PC-3 (cell line): Measurements from ENCODE around the gene BCAR3. TPM values are rescaled to one million over a fixed set of nuclear protein-coding genes. Genes with fewer than 3 reads are reported as not detected.
A peak's percentile ranks its signal among the peaks of the same experiment; 100 is the strongest.
"Not testable (repeated sequence)": the region's sequence is repeated elsewhere in the genome, so short reads cannot be mapped to it uniquely, and the experiment has no call there.

Experiments
- ATAC-seq: fragments of 200-7000 bp; cut with Tn5 transposase; 2 replicates; pipeline ENCODE4 v1.9.1; 2020; ENCODE audit warnings: mild to moderate bottlenecking, moderate library complexity
- BruUV-seq: library from RNA; stranded (reverse); fragments of 400-500 nt; replicated peaks from 2 replicates; lab custom pipeline; 2021; lab: Mats Ljungman, UMichigan
- CTCF ChIA-PET: fragments of 300-600 bp; sonication (Branson Sonifier 250); formaldehyde crosslinking; loops from one replicate; lab custom pipeline; 2022; ENCODE audit warnings: antibody characterized with exemption; lab: Charles Lee
- POLR2A ChIA-PET: fragments of 300-600 bp; sonication (Branson Sonifier 250); formaldehyde crosslinking; loops from one replicate; lab custom pipeline; 2022; ENCODE audit warnings: antibody characterized with exemption; ENCODE audit not compliant: unreplicated experiment; lab: Charles Lee
- DNase-seq: peaks from one replicate; pipeline ENCODE4 v3.0.0-alpha.2; 2015
- H2AFZ ChIP-seq: fragments of 300-600 bp; sonication (generic); 2 replicates; pipeline ENCODE4 v1.6.0; 2016; ENCODE audit warnings: antibody characterized with exemption, low read length
- H3F3A ChIP-seq: fragments of 300-600 bp; sonication (generic); one replicate; pipeline ENCODE4 v1.6.0; 2017; ENCODE audit warnings: antibody characterized with exemption, low read length, control low read depth, mild to moderate bottlenecking; ENCODE audit not compliant: unreplicated experiment
- H3K27ac ChIP-seq: fragments of 300-600 bp; sonication (generic); 2 replicates; pipeline ENCODE4 v1.5.1; 2016; ENCODE audit warnings: mild to moderate bottlenecking, low read length
- H3K27me3 ChIP-seq: fragments of 300-600 bp; sonication (generic); 2 replicates; pipeline ENCODE4 v1.6.1; 2016; ENCODE audit warnings: low read length, mixed read lengths
- H3K36me3 ChIP-seq: fragments of 300-600 bp; sonication (generic); 2 replicates; pipeline ENCODE4 v1.6.1; 2016; ENCODE audit warnings: low read depth, mixed run types, low read length, mixed read lengths
- H3K4me1 ChIP-seq: fragments of 300-600 bp; sonication (generic); 2 replicates; pipeline ENCODE4 v1.5.1; 2016; ENCODE audit warnings: low read length; ENCODE audit not compliant: insufficient read depth
- H3K4me2 ChIP-seq: fragments of 300-600 bp; sonication (generic); 2 replicates; pipeline ENCODE4 v1.6.0; 2016; ENCODE audit warnings: low read length
- H3K4me3 ChIP-seq: fragments of 300-600 bp; sonication (generic); 2 replicates; pipeline ENCODE4 v1.5.1; 2016; ENCODE audit warnings: mild to moderate bottlenecking, low read length, mixed read lengths
- H3K79me2 ChIP-seq: fragments of 300-600 bp; sonication (generic); 2 replicates; pipeline ENCODE4 v1.6.1; 2017; ENCODE audit warnings: low read length, mixed read lengths
- H3K9ac ChIP-seq: fragments of 300-600 bp; sonication (generic); 2 replicates; pipeline ENCODE4 v1.6.0; 2016; ENCODE audit warnings: mild to moderate bottlenecking, low read length
- H3K9me2 ChIP-seq: fragments of 300-600 bp; sonication (generic); replicated peaks from 2 replicates; pipeline ENCODE4 v1.6.1; 2016; ENCODE audit warnings: mixed run types, low read length, mixed read lengths
- H3K9me3 ChIP-seq: fragments of 300-600 bp; sonication (generic); 2 replicates; pipeline ENCODE4 v1.6.1; 2016; ENCODE audit warnings: low read length, mixed read lengths
- H4K20me1 ChIP-seq: fragments of 300-600 bp; sonication (generic); 2 replicates; pipeline ENCODE4 v1.6.1; 2016; ENCODE audit warnings: low read length, mixed read lengths
- CTCF ChIP-seq: fragments of 300-600 bp; sonication (generic); conservative IDR thresholded peaks from 2 replicates; pipeline ENCODE4 v1.5.1; 2017; ENCODE audit warnings: antibody characterized with exemption, low read depth, mild to moderate bottlenecking, low read length
- EZH2 ChIP-seq: fragments of 300-600 bp; sonication (generic); IDR thresholded peaks from one replicate; pipeline ENCODE4 v1.6.1; 2017; ENCODE audit warnings: antibody characterized with exemption, mild to moderate bottlenecking, low read length; ENCODE audit not compliant: unreplicated experiment
- EZH2phosphoT487 ChIP-seq: fragments of 300-600 bp; sonication (generic); IDR thresholded peaks from 2 replicates; pipeline ENCODE4 v1.6.1; 2018; ENCODE audit warnings: mild to moderate bottlenecking, antibody characterized with exemption, low read length, borderline replicate concordance
- intact Hi-C: fragments of 100-400 bp; cut with micrococcal nuclease; formaldehyde crosslinking; loops from 2 replicates; pipeline ENCODE4 v1.9.0; 2023
- total RNA-seq: library from RNA; depleted of rRNA; stranded (reverse); fragments of >200 nt; gene quantifications from 2 replicates; pipeline ENCODE4 v1.2.3, GENCODE V29; 2014

The BCAR3 gene
- total RNA-seq, 1 experiment from 2014 or later: 171 TPM

- no TSS peak for BruUV-seq
- CTCF ChIA-PET: no interaction called here
- 0 out of 2 replicates have a peak, but pooled peaks have one; percentile 3 for ATAC-seq
Measured at GRCh38 chr1:93653656-93654055, 28.0 kb downstream of the BCAR3 start.

GRCh38 chr1:93652323-93652949 is 29.2 kb downstream of the BCAR3 start:
- DNase-seq (no peak), ATAC-seq (peak; percentile 29)
- POLR2A ChIA-PET: interaction anchor here (0.6 kb wide), 1 partner anchor 97 kb away, joined by 16 read pairs; no protein-coding TSS in a partner anchor
- no peak for TF ChIP-seq EZH2phosphoT487
- no peak for TF ChIP-seq EZH2
- no peak for TF ChIP-seq CTCF
- no peaks in the 10 kb centered on the region for H3K9me3 ChIP-seq
- H3K27me3 ChIP-seq: no peaks in the 10 kb centered on the region
- H3K36me3 ChIP-seq: peaks cover 90% of the 10 kb centered on the region
- H3K9me2 ChIP-seq: no peaks in the 10 kb centered on the region
- no peaks in the 10 kb centered on the region for H3K4me1 ChIP-seq
- no peak overlapping the region for H3K4me2 ChIP-seq
- no TSS peak for BruUV-seq
- intact Hi-C loops: no loop called here
- no peak overlapping the region for H3K4me3 ChIP-seq
- no peak overlapping the region for H3K9ac ChIP-seq
- no peak overlapping the region for H3K27ac ChIP-seq
- CTCF ChIA-PET: interaction anchor here (0.7 kb wide), 1 partner anchor 192 kb away, joined by 3 read pairs; no protein-coding TSS in a partner anchor
- peaks cover 24% of the 10 kb centered on the region for H3F3A ChIP-seq
- H4K20me1 ChIP-seq: peaks cover 56% of the 10 kb centered on the region
- no peak overlapping the region for H2AFZ ChIP-seq
- peaks cover 100% of the 10 kb centered on the region for H3K79me2 ChIP-seq

More at GRCh38 chr1:93653656-93654055, 28.0 kb downstream of the BCAR3 start:
- Histone ChIP-seq H3K9me3 (no peaks in the 10 kb centered on the region), H4K20me1 (peaks cover 59% of the 10 kb centered on the region), H3K4me1 (0 out of 2 replicates have a peak, but pooled peaks cover 4% of the 10 kb centered on the region), H3K4me2 (no peak overlapping the region), H3K27me3 (no peaks in the 10 kb centered on the region), H3F3A (peaks cover 24% of the 10 kb centered on the region), H2AFZ (no peak overlapping the region), H3K36me3 (peaks cover 89% of the 10 kb centered on the region), H3K4me3 (no peak overlapping the region), H3K79me2 (peaks cover 100% of the 10 kb centered on the region), H3K27ac (no peak overlapping the region), H3K9me2 (no peaks in the 10 kb centered on the region), H3K9ac (no peak overlapping the region)
- TF ChIP-seq CTCF (no peak), EZH2 (no peak), EZH2phosphoT487 (no peak)
- POLR2A ChIA-PET: no interaction called here
- intact Hi-C loops: no loop called here
- no peak for DNase-seq

- H3K9me2 ChIP-seq: no peaks in the 10 kb centered on the region
- no peak for TF ChIP-seq EZH2phosphoT487
- TF ChIP-seq CTCF: no peak
- no peak for TF ChIP-seq EZH2
- no peak overlapping the region for H3K4me2 ChIP-seq
- no peaks in the 10 kb centered on the region for H3K27me3 ChIP-seq
- H3K9ac ChIP-seq: no peak overlapping the region
- no peak overlapping the region for H3K4me3 ChIP-seq
- ChIA-PET POLR2A (interaction anchor here (0.6 kb wide), 1 partner anchor 98 kb away, joined by 16 read pairs; no protein-coding TSS in a partner anchor), CTCF (no interaction called here)
- BruUV-seq: no TSS peak
- peaks cover 54% of the 10 kb centered on the region for H4K20me1 ChIP-seq
- H3K79me2 ChIP-seq: peaks cover 100% of the 10 kb centered on the region
- DNase-seq: no peak
- H3K4me1 ChIP-seq: no peaks in the 10 kb centered on the region
- intact Hi-C loops: no loop called here
- no peak overlapping the region for H2AFZ ChIP-seq
- peaks cover 90% of the 10 kb centered on the region for H3K36me3 ChIP-seq
- 0 out of 2 replicates have a peak overlapping the region, but pooled peaks have one; percentile 7 for H3K27ac ChIP-seq
- no peak for ATAC-seq
- peaks cover 23% of the 10 kb centered on the region for H3F3A ChIP-seq
- no peaks in the 10 kb centered on the region for H3K9me3 ChIP-seq
Measured at GRCh38 chr1:93651695-93652094, 29.9 kb downstream of the BCAR3 start.

- H3K4me2 ChIP-seq, H3K9me2 ChIP-seq, ATAC-seq, POLR2A ChIA-PET, H3K27me3 ChIP-seq, CTCF ChIA-PET, H3K9me3 ChIP-seq, H3K4me1 ChIP-seq, DNase-seq, H3K27ac ChIP-seq, H3K4me3 ChIP-seq, intact Hi-C loops, BruUV-seq, H3K9ac ChIP-seq, H2AFZ ChIP-seq: not testable (repeated sequence)
- peaks cover 28% of the 10 kb centered on the region for H3F3A ChIP-seq
- H3K36me3 ChIP-seq: peaks cover 87% of the 10 kb centered on the region
- peaks cover 47% of the 10 kb centered on the region for H4K20me1 ChIP-seq
- H3K79me2 ChIP-seq: peaks cover 100% of the 10 kb centered on the region
Measured at GRCh38 chr1:93650159-93650558, 31.5 kb downstream of the BCAR3 start.
